Trophoblast cell (in vitro differentiated cells and primary cell): Measurements from ENCODE around the gene AAK1.
A peak's percentile ranks its signal among the peaks of the same experiment; 100 is the strongest.

Experiments used
- DNase-seq, 2 donors: peaks; one replicate each; pipeline ENCODE4 v3.0.0-alpha.2; 2016
- H2AFZ ChIP-seq: 2 replicates; pipeline ENCODE4 v1.6.1; 2013; ENCODE audit warnings: low read length, moderate library complexity, mild to moderate bottlenecking; ENCODE audit not compliant: insufficient read depth, poor library complexity
- H2AK5ac ChIP-seq: 2 replicates; pipeline ENCODE4 v1.6.1; 2013; ENCODE audit warnings: mild to moderate bottlenecking, low read length
- H2BK120ac ChIP-seq: 2 replicates; pipeline ENCODE4 v1.6.1; 2013; ENCODE audit warnings: low read length, mild to moderate bottlenecking, moderate library complexity; ENCODE audit not compliant: insufficient read depth, poor library complexity
- H2BK12ac ChIP-seq: 2 replicates; pipeline ENCODE4 v1.6.1; 2013; ENCODE audit warnings: mild to moderate bottlenecking, low read length, moderate library complexity
- H2BK5ac ChIP-seq: 2 replicates; pipeline ENCODE4 v1.6.1; 2013; ENCODE audit warnings: low read length, low read depth, moderate library complexity, mild to moderate bottlenecking; ENCODE audit not compliant: poor library complexity
- H3K14ac ChIP-seq: 2 replicates; pipeline ENCODE4 v1.6.1; 2013; ENCODE audit warnings: mild to moderate bottlenecking, low read length
- H3K18ac ChIP-seq: 2 replicates; pipeline ENCODE4 v1.6.1; 2013; ENCODE audit warnings: mild to moderate bottlenecking, low read length
- H3K23ac ChIP-seq: 2 replicates; pipeline ENCODE4 v1.6.1; 2013; ENCODE audit warnings: low read length
- H3K27ac ChIP-seq: 2 replicates; pipeline ENCODE4 v1.5.1; 2013; ENCODE audit warnings: low read depth, mild to moderate bottlenecking, inconsistent platforms, low read length, moderate library complexity
- H3K27me3 ChIP-seq: 2 replicates; pipeline ENCODE4 v1.6.1; 2013; ENCODE audit warnings: inconsistent platforms, mild to moderate bottlenecking, low read length, moderate library complexity; ENCODE audit not compliant: insufficient read depth
- H3K36me3 ChIP-seq, 2 experiments: 1 replicate in 1 of 2; 2 replicates in 1 of 2; pipeline ENCODE4 v1.6.1; 2013; ENCODE audit warnings: low read length in 2 of 2, mild to moderate bottlenecking in 2 of 2, moderate library complexity in 1 of 2; ENCODE audit not compliant: insufficient read depth in 2 of 2, control insufficient read depth in 1 of 2
- H3K4ac ChIP-seq: 2 replicates; pipeline ENCODE4 v1.6.1; 2013; ENCODE audit warnings: low read depth, mild to moderate bottlenecking, low read length, moderate library complexity
- H3K4me1 ChIP-seq, 2 experiments: 1 replicate in 1 of 2; 2 replicates in 1 of 2; pipeline ENCODE4 v1.6.1; 2013; ENCODE audit warnings: low read length in 2 of 2, mild to moderate bottlenecking in 2 of 2, moderate library complexity in 1 of 2; ENCODE audit not compliant: insufficient read depth in 2 of 2, control insufficient read depth in 1 of 2
- H3K4me2 ChIP-seq: 2 replicates; pipeline ENCODE4 v1.6.1; 2013; ENCODE audit warnings: inconsistent platforms, mild to moderate bottlenecking, low read length, moderate library complexity
- H3K4me3 ChIP-seq: 2 replicates; pipeline ENCODE4 v1.5.1; 2013; ENCODE audit warnings: mild to moderate bottlenecking, low read depth, low read length, inconsistent platforms
- H3K79me1 ChIP-seq: one replicate; pipeline ENCODE4 v1.6.1; 2013; ENCODE audit warnings: low read length
- H3K79me2 ChIP-seq: 2 replicates; pipeline ENCODE4 v1.6.1; 2013; ENCODE audit warnings: low read length, mild to moderate bottlenecking; ENCODE audit not compliant: control insufficient read depth, insufficient read depth, poor library complexity
- H3K9ac ChIP-seq: 2 replicates; pipeline ENCODE4 v1.6.1; 2013; ENCODE audit warnings: mild to moderate bottlenecking, low read length
- H3K9me3 ChIP-seq: 2 replicates; pipeline ENCODE4 v1.6.1; 2013; ENCODE audit warnings: low read depth, mild to moderate bottlenecking, control low read depth, inconsistent platforms, low read length; ENCODE audit not compliant: insufficient read depth
- H4K12ac ChIP-seq: 2 replicates; pipeline ENCODE4 v1.6.1; 2013; ENCODE audit warnings: low read depth, mild to moderate bottlenecking, low read length, moderate library complexity
- H4K8ac ChIP-seq: 2 replicates; pipeline ENCODE4 v1.6.1; 2013; ENCODE audit warnings: low read depth, mild to moderate bottlenecking, low read length, moderate library complexity
- H4K91ac ChIP-seq: one replicate; pipeline ENCODE4 v1.6.1; 2013; ENCODE audit warnings: low read depth, mild to moderate bottlenecking, low read length, moderate library complexity
- WGBS: extraction: QIAGEN DNeasy Blood & Tissue Kit; methylation state at CpG from one replicate; pipeline ENCODE4 v1.1.7; 2013; ENCODE audit warnings: missing lambda C conversion rate; ENCODE audit not compliant: insufficient read length, insufficient coverage; ENCODE audit errors: extremely low coverage; 5-methylcytosine and 5-hydroxymethylcytosine counted together

AAK1 gene

GRCh38 chr2:69471793-69472192 is 171.7 kb downstream of the AAK1 start:
- Histone ChIP-seq H3K4me3 (no peak overlapping the region), H3K4me1 (no peaks in the 10 kb centered on the region), H3K27ac (no peak overlapping the region), H2BK12ac (no peak overlapping the region), H2BK120ac (no peak overlapping the region), H3K36me3 (peaks cover 0 to 2% of the 10 kb centered on the region in 2 experiments), H3K9me3 (no peaks in the 10 kb centered on the region), H3K4me2 (no peak overlapping the region), H3K79me1 (peaks cover 2% of the 10 kb centered on the region), H3K4ac (no peak overlapping the region), H4K8ac (no peak overlapping the region), H4K12ac (no peak overlapping the region), H3K79me2 (no peaks in the 10 kb centered on the region), H3K18ac (no peak overlapping the region), H3K23ac (no peak overlapping the region), H4K91ac (no peak overlapping the region), H3K9ac (no peak overlapping the region), H2AK5ac (no peak overlapping the region), H2BK5ac (no peak overlapping the region), H2AFZ (no peak overlapping the region), H3K14ac (no peak overlapping the region), H3K27me3 (no peaks in the 10 kb centered on the region)
- WGBS, result no CpG with 5 or more reads among the region's 2 CpGs
- DNase-seq, result no peak

DNA sequence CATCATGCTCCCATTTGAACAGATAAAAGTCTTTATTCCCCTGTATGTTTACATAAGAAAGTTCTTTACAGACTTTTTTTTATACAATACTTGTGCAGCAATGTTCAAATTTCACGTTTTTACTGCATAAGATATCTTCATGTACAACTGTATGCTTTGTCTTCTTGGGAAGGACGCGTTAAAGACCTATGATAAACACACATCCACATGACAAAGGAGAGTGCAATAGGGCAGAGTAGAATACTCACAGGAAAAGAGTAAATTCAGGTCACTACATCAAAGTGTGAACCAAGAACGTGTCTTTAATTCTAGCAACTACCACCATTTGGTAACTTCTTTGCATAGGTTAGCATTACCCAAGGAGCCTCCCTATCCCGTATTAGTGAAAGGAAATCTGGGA is 172.6 kb downstream of the AAK1 start:
- Histone ChIP-seq H3K4me2 (no peak overlapping the region), H2BK120ac (no peak overlapping the region), H4K8ac (no peak overlapping the region), H4K91ac (no peak overlapping the region), H3K4me3 (no peak overlapping the region), H3K79me1 (peaks cover 2% of the 10 kb centered on the region), H3K14ac (no peak overlapping the region), H3K4ac (no peak overlapping the region), H3K9ac (no peak overlapping the region), H2BK12ac (no peak overlapping the region), H4K12ac (no peak overlapping the region), H3K79me2 (no peaks in the 10 kb centered on the region), H3K27ac (no peak overlapping the region), H2AFZ (no peak overlapping the region), H3K4me1 (no peaks in the 10 kb centered on the region), H2AK5ac (no peak overlapping the region), H3K23ac (no peak overlapping the region), H3K9me3 (no peaks in the 10 kb centered on the region), H2BK5ac (no peak overlapping the region), H3K18ac (no peak overlapping the region), H3K27me3 (no peaks in the 10 kb centered on the region), H3K36me3 (peaks cover 3 to 5% of the 10 kb centered on the region in 2 experiments)
- DNase-seq, result no peak
- WGBS, result no CpG with 5 or more reads among the region's 5 CpGs

GRCh38 chr2:69469784-69470183 is 173.8 kb downstream of the AAK1 start:
- DNase-seq, result peak in 1 of 2 donors; percentile 22
- Histone ChIP-seq H2BK5ac (no peak overlapping the region), H3K14ac (no peak overlapping the region), H3K4ac (no peak overlapping the region), H3K9me3 (no peaks in the 10 kb centered on the region), H2BK120ac (no peak overlapping the region), H2BK12ac (no peak overlapping the region), H4K12ac (no peak overlapping the region), H3K79me1 (peaks cover 2% of the 10 kb centered on the region), H3K27me3 (no peaks in the 10 kb centered on the region), H4K91ac (no peak overlapping the region), H2AK5ac (no peak overlapping the region), H3K4me2 (no peak overlapping the region), H3K79me2 (no peaks in the 10 kb centered on the region), H3K4me3 (no peak overlapping the region), H3K23ac (no peak overlapping the region), H3K4me1 (no peaks in the 10 kb centered on the region), H3K18ac (no peak overlapping the region), H3K9ac (no peak overlapping the region), H3K27ac (no peak overlapping the region), H4K8ac (no peak overlapping the region), H3K36me3 (peaks cover 11% of the 10 kb centered on the region in 2 experiments), H2AFZ (no peak overlapping the region)
- WGBS, result no CpG with 5 or more reads among the region's 1 CpG

GRCh38 chr2:69469375-69469774 is 174.2 kb downstream of the AAK1 start:
- Histone ChIP-seq H3K27me3 (no peaks in the 10 kb centered on the region), H3K9me3 (no peaks in the 10 kb centered on the region), H4K8ac (no peak overlapping the region), H4K12ac (no peak overlapping the region), H3K9ac (no peak overlapping the region), H3K27ac (no peak overlapping the region), H2AFZ (no peak overlapping the region), H3K4me3 (no peak overlapping the region), H3K4ac (no peak overlapping the region), H2AK5ac (no peak overlapping the region), H2BK5ac (no peak overlapping the region), H2BK120ac (no peak overlapping the region), H4K91ac (no peak overlapping the region), H3K79me2 (no peaks in the 10 kb centered on the region), H3K4me2 (no peak overlapping the region), H3K23ac (no peak overlapping the region), H3K79me1 (peaks cover 2% of the 10 kb centered on the region), H3K14ac (no peak overlapping the region), H3K18ac (no peak overlapping the region), H2BK12ac (no peak overlapping the region), H3K36me3 (peaks cover 11 to 14% of the 10 kb centered on the region in 2 experiments), H3K4me1 (no peaks in the 10 kb centered on the region)
- peak; percentile 7 to 29 for DNase-seq
- no CpG with 5 or more reads among the region's 3 CpGs for WGBS
